Measurements from ENCODE around the gene ARMC3. TPM values are rescaled to one million over a fixed set of nuclear protein-coding genes. Genes with fewer than 3 reads are reported as not detected.

ARMC3 gene
- polyA plus RNA-seq, 1 donor from 2014 or later, result 0.22 TPM

DNA sequence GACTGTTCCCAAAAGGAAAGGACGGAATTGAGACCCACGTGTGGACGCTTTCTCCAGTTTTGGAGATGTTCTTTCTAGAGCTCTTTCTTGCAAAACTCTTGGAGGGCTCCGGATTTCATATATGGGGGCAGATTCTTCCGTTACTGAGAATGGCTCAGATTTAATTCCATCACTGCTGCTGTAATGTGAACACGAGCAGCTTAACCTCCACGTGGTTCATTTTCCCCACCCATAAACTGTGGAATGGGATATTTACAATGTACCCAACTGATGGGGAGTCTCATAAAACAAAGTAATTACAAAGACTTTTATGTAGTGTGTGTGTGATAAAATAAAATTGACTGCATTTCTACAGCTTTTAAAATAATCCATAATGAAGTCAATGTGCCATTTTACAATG lies 152.4 kb downstream of the ARMC3 start (continued):
- no peak for TF ChIP-seq RAD21 (conservative IDR thresholded peaks at IDR 0.05)

DNA sequence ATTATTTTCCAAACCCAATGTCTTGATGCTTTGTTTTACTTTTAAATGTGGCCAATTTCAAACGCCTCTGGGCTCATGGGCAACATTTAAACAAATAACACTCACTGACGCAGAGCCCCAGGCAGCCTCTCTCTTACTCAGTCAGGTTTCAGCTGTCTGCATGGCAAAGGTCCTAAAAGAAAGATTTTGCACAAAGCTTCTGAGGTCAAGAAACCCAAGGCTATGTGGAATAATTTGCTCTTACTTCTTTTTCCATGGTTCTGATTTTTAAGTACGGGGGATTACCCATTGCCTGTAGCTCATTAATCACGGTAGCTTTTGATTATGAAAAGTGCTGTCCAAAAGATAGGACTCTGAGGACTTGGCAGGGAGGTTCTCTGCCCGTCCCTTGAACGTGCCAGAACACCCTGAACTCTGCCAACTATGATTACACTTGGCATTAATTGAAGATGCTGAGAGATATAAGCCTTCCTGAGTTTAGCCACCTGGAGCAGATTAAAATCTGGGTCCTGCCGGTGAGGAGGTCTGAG lies 153.4 kb downstream of the ARMC3 start:
- H3K4me2 ChIP-seq (ENCODE audit: low read length), result no peak overlapping the region
- H3K27me3 ChIP-seq (ENCODE audit: insufficient read depth, low read depth, low read length), result no peaks in the 10 kb centered on the region
- H3K9me3 ChIP-seq (ENCODE audit: low read length), result no peaks in the 10 kb centered on the region
- H3K36me3 ChIP-seq (ENCODE audit: insufficient read depth, low read length), result no peaks in the 10 kb centered on the region
- H2AFZ ChIP-seq (ENCODE audit: low read depth, low read length), result no peak overlapping the region
- no peaks in the 10 kb centered on the region for H3K79me2 ChIP-seq (replicated peaks; ENCODE audit: insufficient read depth, low read length)
- H3K9me2 ChIP-seq (ENCODE audit: insufficient read depth, low read length), result no peaks in the 10 kb centered on the region
- no peaks in the 10 kb centered on the region for H4K20me1 ChIP-seq (ENCODE audit: insufficient read depth)
- TF ChIP-seq, protein P1, sequence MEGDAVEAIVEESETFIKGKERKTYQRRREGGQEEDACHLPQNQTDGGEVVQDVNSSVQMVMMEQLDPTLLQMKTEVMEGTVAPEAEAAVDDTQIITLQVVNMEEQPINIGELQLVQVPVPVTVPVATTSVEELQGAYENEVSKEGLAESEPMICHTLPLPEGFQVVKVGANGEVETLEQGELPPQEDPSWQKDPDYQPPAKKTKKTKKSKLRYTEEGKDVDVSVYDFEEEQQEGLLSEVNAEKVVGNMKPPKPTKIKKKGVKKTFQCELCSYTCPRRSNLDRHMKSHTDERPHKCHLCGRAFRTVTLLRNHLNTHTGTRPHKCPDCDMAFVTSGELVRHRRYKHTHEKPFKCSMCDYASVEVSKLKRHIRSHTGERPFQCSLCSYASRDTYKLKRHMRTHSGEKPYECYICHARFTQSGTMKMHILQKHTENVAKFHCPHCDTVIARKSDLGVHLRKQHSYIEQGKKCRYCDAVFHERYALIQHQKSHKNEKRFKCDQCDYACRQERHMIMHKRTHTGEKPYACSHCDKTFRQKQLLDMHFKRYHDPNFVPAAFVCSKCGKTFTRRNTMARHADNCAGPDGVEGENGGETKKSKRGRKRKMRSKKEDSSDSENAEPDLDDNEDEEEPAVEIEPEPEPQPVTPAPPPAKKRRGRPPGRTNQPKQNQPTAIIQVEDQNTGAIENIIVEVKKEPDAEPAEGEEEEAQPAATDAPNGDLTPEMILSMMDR (IDR thresholded peaks at IDR 0.05; ENCODE audit: poor library complexity, severe bottlenecking), result no peak
- no peak for TF ChIP-seq EP300 (conservative IDR thresholded peaks at IDR 0.05; ENCODE audit: poor library complexity, severe bottlenecking)
- TF ChIP-seq SMC3 (conservative IDR thresholded peaks at IDR 0.05; ENCODE audit: poor library complexity), result no peak
- TF ChIP-seq MXI1 (conservative IDR thresholded peaks at IDR 0.05; ENCODE audit: poor library complexity, severe bottlenecking), result no peak
- TF ChIP-seq, protein P2, sequence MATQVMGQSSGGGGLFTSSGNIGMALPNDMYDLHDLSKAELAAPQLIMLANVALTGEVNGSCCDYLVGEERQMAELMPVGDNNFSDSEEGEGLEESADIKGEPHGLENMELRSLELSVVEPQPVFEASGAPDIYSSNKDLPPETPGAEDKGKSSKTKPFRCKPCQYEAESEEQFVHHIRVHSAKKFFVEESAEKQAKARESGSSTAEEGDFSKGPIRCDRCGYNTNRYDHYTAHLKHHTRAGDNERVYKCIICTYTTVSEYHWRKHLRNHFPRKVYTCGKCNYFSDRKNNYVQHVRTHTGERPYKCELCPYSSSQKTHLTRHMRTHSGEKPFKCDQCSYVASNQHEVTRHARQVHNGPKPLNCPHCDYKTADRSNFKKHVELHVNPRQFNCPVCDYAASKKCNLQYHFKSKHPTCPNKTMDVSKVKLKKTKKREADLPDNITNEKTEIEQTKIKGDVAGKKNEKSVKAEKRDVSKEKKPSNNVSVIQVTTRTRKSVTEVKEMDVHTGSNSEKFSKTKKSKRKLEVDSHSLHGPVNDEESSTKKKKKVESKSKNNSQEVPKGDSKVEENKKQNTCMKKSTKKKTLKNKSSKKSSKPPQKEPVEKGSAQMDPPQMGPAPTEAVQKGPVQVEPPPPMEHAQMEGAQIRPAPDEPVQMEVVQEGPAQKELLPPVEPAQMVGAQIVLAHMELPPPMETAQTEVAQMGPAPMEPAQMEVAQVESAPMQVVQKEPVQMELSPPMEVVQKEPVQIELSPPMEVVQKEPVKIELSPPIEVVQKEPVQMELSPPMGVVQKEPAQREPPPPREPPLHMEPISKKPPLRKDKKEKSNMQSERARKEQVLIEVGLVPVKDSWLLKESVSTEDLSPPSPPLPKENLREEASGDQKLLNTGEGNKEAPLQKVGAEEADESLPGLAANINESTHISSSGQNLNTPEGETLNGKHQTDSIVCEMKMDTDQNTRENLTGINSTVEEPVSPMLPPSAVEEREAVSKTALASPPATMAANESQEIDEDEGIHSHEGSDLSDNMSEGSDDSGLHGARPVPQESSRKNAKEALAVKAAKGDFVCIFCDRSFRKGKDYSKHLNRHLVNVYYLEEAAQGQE (IDR thresholded peaks at IDR 0.05; ENCODE audit: borderline replicate concordance), result no peak
- no peak for TF ChIP-seq TAF1 (IDR thresholded peaks at IDR 0.05; ENCODE audit: low read depth)
- no peak for TF ChIP-seq POLR2AphosphoS5 (IDR thresholded peaks at IDR 0.05)
- TF ChIP-seq EZH2 (IDR thresholded peaks at IDR 0.05; ENCODE audit: borderline replicate concordance, insufficient read depth, low read length, poor library complexity, severe bottlenecking), result no peak
- no peak for TF ChIP-seq RAD21 (conservative IDR thresholded peaks at IDR 0.05)
- no peak overlapping the region for H3K9ac ChIP-seq (ENCODE audit: low read length)
- H3K4me3 ChIP-seq (ENCODE audit: low read length), result no peak overlapping the region
- no peak overlapping the region for H3K27ac ChIP-seq (ENCODE audit: low read length)
- no peaks in the 10 kb centered on the region for H3F3A ChIP-seq (ENCODE audit: insufficient read depth, low read length, poor library complexity, severe bottlenecking)

DNA sequence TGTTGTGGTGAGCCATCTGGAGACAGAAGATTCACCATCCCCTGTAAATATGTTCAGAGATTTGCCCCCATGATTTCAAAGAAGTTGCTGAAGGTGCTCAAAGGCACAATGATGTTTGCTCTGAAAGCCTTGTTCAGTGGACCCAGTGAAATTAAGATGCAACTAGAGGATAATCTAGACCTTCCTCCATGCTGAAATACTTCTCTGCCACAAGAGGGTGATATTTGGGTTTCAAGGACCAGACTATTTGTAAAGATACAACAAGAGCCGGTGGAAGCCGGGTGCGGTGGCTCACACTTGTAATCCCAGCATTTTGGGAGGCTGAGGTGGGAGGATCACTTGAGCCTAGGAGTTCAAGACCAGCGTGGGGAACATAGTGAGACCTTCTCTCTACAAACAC lies 154.0 kb downstream of the ARMC3 start:
- no peaks in the 10 kb centered on the region for H3K9me2 ChIP-seq (ENCODE audit: insufficient read depth, low read length)
- no peak overlapping the region for H3K27ac ChIP-seq (ENCODE audit: low read length)
- H3K9ac ChIP-seq (ENCODE audit: low read length), result no peak overlapping the region
- H3K36me3 ChIP-seq (ENCODE audit: insufficient read depth, low read length), result no peaks in the 10 kb centered on the region
- no peak for TF ChIP-seq SMC3 (conservative IDR thresholded peaks at IDR 0.05; ENCODE audit: poor library complexity)
- no peak for TF ChIP-seq EP300 (conservative IDR thresholded peaks at IDR 0.05; ENCODE audit: poor library complexity, severe bottlenecking)
- TF ChIP-seq, protein P2 (IDR thresholded peaks at IDR 0.05; ENCODE audit: borderline replicate concordance), result no peak
- TF ChIP-seq EZH2 (IDR thresholded peaks at IDR 0.05; ENCODE audit: borderline replicate concordance, insufficient read depth, low read length, poor library complexity, severe bottlenecking), result no peak
- no peak for TF ChIP-seq TAF1 (IDR thresholded peaks at IDR 0.05; ENCODE audit: low read depth)
- TF ChIP-seq, protein P1 (IDR thresholded peaks at IDR 0.05; ENCODE audit: poor library complexity, severe bottlenecking), result no peak
- no peak for TF ChIP-seq MXI1 (conservative IDR thresholded peaks at IDR 0.05; ENCODE audit: poor library complexity, severe bottlenecking)
- no peak overlapping the region for H3K4me2 ChIP-seq (ENCODE audit: low read length)
- H4K20me1 ChIP-seq (ENCODE audit: insufficient read depth), result no peaks in the 10 kb centered on the region
- H3K9me3 ChIP-seq (ENCODE audit: low read length), result no peaks in the 10 kb centered on the region
- no peak overlapping the region for H3K4me3 ChIP-seq (ENCODE audit: low read length)
- no peaks in the 10 kb centered on the region for H3F3A ChIP-seq (ENCODE audit: insufficient read depth, low read length, poor library complexity, severe bottlenecking)
- no peak overlapping the region for H2AFZ ChIP-seq (ENCODE audit: low read depth, low read length)
- H3K79me2 ChIP-seq (replicated peaks; ENCODE audit: insufficient read depth, low read length), result no peaks in the 10 kb centered on the region
- no peaks in the 10 kb centered on the region for H3K27me3 ChIP-seq (ENCODE audit: insufficient read depth, low read depth, low read length)
